ENCODE results near the gene RTL9.

DNA sequence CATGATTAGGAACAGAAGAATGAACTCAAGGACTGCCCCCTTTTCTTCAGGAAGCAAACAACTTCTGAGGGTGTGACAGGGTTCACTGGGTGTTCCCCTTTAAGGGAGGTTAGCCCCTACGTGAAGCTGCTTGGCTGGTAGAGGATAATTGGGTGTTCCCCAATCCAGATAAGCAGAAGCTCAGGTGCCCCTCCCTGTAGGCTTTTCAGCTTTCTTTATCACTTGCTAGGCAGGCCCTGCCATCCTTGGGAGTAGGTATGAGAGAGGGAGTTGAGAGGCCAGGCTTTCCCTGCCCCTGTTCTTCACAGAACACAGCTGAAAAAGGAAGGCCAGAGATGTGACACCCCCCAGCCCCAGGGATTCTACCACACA is 44.2 kb downstream of the RTL9 start:
- TF ChIP-seq, protein P1, sequence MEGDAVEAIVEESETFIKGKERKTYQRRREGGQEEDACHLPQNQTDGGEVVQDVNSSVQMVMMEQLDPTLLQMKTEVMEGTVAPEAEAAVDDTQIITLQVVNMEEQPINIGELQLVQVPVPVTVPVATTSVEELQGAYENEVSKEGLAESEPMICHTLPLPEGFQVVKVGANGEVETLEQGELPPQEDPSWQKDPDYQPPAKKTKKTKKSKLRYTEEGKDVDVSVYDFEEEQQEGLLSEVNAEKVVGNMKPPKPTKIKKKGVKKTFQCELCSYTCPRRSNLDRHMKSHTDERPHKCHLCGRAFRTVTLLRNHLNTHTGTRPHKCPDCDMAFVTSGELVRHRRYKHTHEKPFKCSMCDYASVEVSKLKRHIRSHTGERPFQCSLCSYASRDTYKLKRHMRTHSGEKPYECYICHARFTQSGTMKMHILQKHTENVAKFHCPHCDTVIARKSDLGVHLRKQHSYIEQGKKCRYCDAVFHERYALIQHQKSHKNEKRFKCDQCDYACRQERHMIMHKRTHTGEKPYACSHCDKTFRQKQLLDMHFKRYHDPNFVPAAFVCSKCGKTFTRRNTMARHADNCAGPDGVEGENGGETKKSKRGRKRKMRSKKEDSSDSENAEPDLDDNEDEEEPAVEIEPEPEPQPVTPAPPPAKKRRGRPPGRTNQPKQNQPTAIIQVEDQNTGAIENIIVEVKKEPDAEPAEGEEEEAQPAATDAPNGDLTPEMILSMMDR (IDR thresholded peaks at IDR 0.05 in 8 of 11, conservative IDR thresholded peaks at IDR 0.05 in 3 of 11), result no peak
- TF ChIP-seq POLR2AphosphoS5 (IDR thresholded peaks at IDR 0.05), result no peak

Data from spleen (tissue), 7 donors.